MM.1S (cell line): ENCODE data around the gene DUSP10.

Experiments
- DNase-seq: peaks from one replicate; pipeline ENCODE4 v3.0.0-alpha.2; 2015
- H2AFZ ChIP-seq: fragments of 300-600 bp; sonication (generic); 2 replicates; pipeline ENCODE4 v1.6.0; 2016; ENCODE audit warnings: antibody characterized with exemption, low read length
- H3F3A ChIP-seq: fragments of 300-600 bp; sonication (generic); 2 replicates; pipeline ENCODE4 v1.6.1; 2016; ENCODE audit warnings: mild to moderate bottlenecking, antibody characterized with exemption, low read length, moderate library complexity, mixed read lengths; ENCODE audit not compliant: insufficient read depth
- H3K27ac ChIP-seq: fragments of 300-600 bp; sonication (generic); 2 replicates; pipeline ENCODE4 v1.5.1; 2016; ENCODE audit warnings: mild to moderate bottlenecking, low read length
- H3K27me3 ChIP-seq: fragments of 300-600 bp; sonication (generic); replicated peaks from 2 replicates; pipeline ENCODE4 v1.6.0; 2016; ENCODE audit warnings: low read length; ENCODE audit not compliant: insufficient read depth
- H3K36me3 ChIP-seq: fragments of 300-600 bp; sonication (generic); replicated peaks from 2 replicates; pipeline ENCODE4 v1.6.1; 2016; ENCODE audit warnings: mild to moderate bottlenecking, low read length, mixed read lengths; ENCODE audit not compliant: insufficient read depth
- H3K4me1 ChIP-seq: fragments of 300-600 bp; sonication (generic); 2 replicates; pipeline ENCODE4 v1.6.1; 2016; ENCODE audit warnings: low read length, mixed read lengths
- H3K4me2 ChIP-seq: fragments of 300-600 bp; sonication (generic); 2 replicates; pipeline ENCODE4 v1.6.0; 2016; ENCODE audit warnings: low read depth, low read length
- H3K4me3 ChIP-seq: fragments of 300-600 bp; sonication (generic); 2 replicates; pipeline ENCODE4 v1.5.1; 2016; ENCODE audit warnings: low read length, mixed read lengths
- H3K79me2 ChIP-seq: fragments of 300-600 bp; sonication (generic); 2 replicates; pipeline ENCODE4 v1.6.1; 2016; ENCODE audit warnings: mixed run types, low read length, mixed read lengths
- H3K9ac ChIP-seq: fragments of 300-600 bp; sonication (generic); 2 replicates; pipeline ENCODE4 v1.6.1; 2016; ENCODE audit warnings: low read length, mixed read lengths
- H3K9me2 ChIP-seq: fragments of 300-600 bp; sonication (generic); replicated peaks from 2 replicates; pipeline ENCODE4 v1.6.1; 2016; ENCODE audit warnings: mild to moderate bottlenecking, low read length, mixed read lengths; ENCODE audit not compliant: insufficient read depth
- H3K9me3 ChIP-seq: fragments of 300-600 bp; sonication (generic); replicated peaks from 2 replicates; pipeline ENCODE4 v1.6.1; 2016; ENCODE audit warnings: mild to moderate bottlenecking, low read length, mixed read lengths; ENCODE audit not compliant: insufficient read depth
- H4K20me1 ChIP-seq: fragments of 300-600 bp; sonication (generic); 2 replicates; pipeline ENCODE4 v1.6.1; 2016; ENCODE audit warnings: mild to moderate bottlenecking, low read length, moderate library complexity, mixed read lengths; ENCODE audit not compliant: insufficient read depth
- CTCF ChIP-seq: fragments of 300-600 bp; sonication (generic); IDR thresholded peaks from 2 replicates; pipeline ENCODE4 v1.5.1; 2016; ENCODE audit warnings: antibody characterized with exemption, low read length, mixed read lengths
- EZH2 ChIP-seq: fragments of 300-600 bp; sonication (generic); optimal IDR thresholded peaks from 2 replicates; pipeline ENCODE3; 2017; ENCODE audit warnings: low read depth, mild to moderate bottlenecking, antibody characterized with exemption, low read length, mixed read lengths
- EZH2phosphoT487 ChIP-seq: fragments of 300-600 bp; sonication (generic); IDR thresholded peaks from 2 replicates; pipeline ENCODE4 v1.6.1; 2018; ENCODE audit warnings: antibody characterized with exemption, low read length

DUSP10 gene

GRCh38 chr1:221696718-221697461 lies 45.0 kb downstream of the DUSP10 start:
- TF ChIP-seq EZH2: no peak
- no peak for TF ChIP-seq CTCF
- no peak for TF ChIP-seq EZH2phosphoT487
- Histone ChIP-seq H3K9ac (no peak overlapping the region), H2AFZ (no peak overlapping the region), H3K4me3 (no peak overlapping the region), H3K4me1 (no peaks in the 10 kb centered on the region), H3K27ac (no peak overlapping the region), H3K36me3 (no peaks in the 10 kb centered on the region), H3K79me2 (no peaks in the 10 kb centered on the region), H4K20me1 (no peaks in the 10 kb centered on the region), H3K4me2 (no peak overlapping the region), H3K9me2 (no peaks in the 10 kb centered on the region), H3K9me3 (no peaks in the 10 kb centered on the region), H3F3A (no peaks in the 10 kb centered on the region), H3K27me3 (no peaks in the 10 kb centered on the region)
- DNase-seq: no peak

- Histone ChIP-seq H4K20me1 (no peaks in the 10 kb centered on the region), H3K9me3 (no peaks in the 10 kb centered on the region), H3K4me2 (no peak overlapping the region), H3K4me3 (no peak overlapping the region), H3K27ac (no peak overlapping the region), H3K36me3 (no peaks in the 10 kb centered on the region), H3F3A (no peaks in the 10 kb centered on the region), H3K4me1 (no peaks in the 10 kb centered on the region), H3K9me2 (no peaks in the 10 kb centered on the region), H3K27me3 (no peaks in the 10 kb centered on the region), H2AFZ (no peak overlapping the region), H3K79me2 (no peaks in the 10 kb centered on the region), H3K9ac (no peak overlapping the region)
- DNase-seq: no peak
- no peak for TF ChIP-seq EZH2phosphoT487
- no peak for TF ChIP-seq CTCF
- no peak for TF ChIP-seq EZH2
These were observed 45.9 kb downstream of the DUSP10 start for GRCh38 chr1:221696027-221696426.

- no peak for DNase-seq
- no peak for TF ChIP-seq CTCF
- no peak for TF ChIP-seq EZH2phosphoT487
- no peak for TF ChIP-seq EZH2
- Histone ChIP-seq H2AFZ (no peak overlapping the region), H4K20me1 (no peaks in the 10 kb centered on the region), H3K4me2 (no peak overlapping the region), H3F3A (no peaks in the 10 kb centered on the region), H3K79me2 (no peaks in the 10 kb centered on the region), H3K27ac (no peak overlapping the region), H3K9me2 (no peaks in the 10 kb centered on the region), H3K27me3 (no peaks in the 10 kb centered on the region), H3K9me3 (no peaks in the 10 kb centered on the region), H3K9ac (no peak overlapping the region), H3K4me3 (no peak overlapping the region), H3K36me3 (no peaks in the 10 kb centered on the region), H3K4me1 (no peaks in the 10 kb centered on the region)
These were observed 46.6 kb downstream of the DUSP10 start for GRCh38 chr1:221695301-221695700.
